Loucy (cell line): Measurements from ENCODE around the gene CCDC92.
"Not testable (repeated sequence)": the region's sequence is repeated elsewhere in the genome, so short reads cannot be mapped to it uniquely, and the experiment has no call there.

Experiments
- H2AFZ ChIP-seq: fragments of 200-600 bp; sonication (generic); 2 replicates; pipeline ENCODE4 v1.6.0; 2016; ENCODE audit warnings: antibody characterized with exemption, mild to moderate bottlenecking, low read length, moderate library complexity
- H3F3A ChIP-seq: fragments of 200-600 bp; 2 replicates; pipeline ENCODE4 v1.6.0; 2016; ENCODE audit warnings: antibody characterized with exemption, low read depth, mild to moderate bottlenecking
- H3K27me3 ChIP-seq: fragments of 200-600 bp; sonication (generic); 2 replicates; pipeline ENCODE4 v1.6.1; 2014; ENCODE audit warnings: low read length, mild to moderate bottlenecking; ENCODE audit not compliant: insufficient read depth, poor library complexity, severe bottlenecking
- H3K36me3 ChIP-seq: fragments of 200-600 bp; sonication (generic); 2 replicates; pipeline ENCODE4 v1.6.1; 2016; ENCODE audit warnings: low read length; ENCODE audit not compliant: insufficient read depth
- H3K4me1 ChIP-seq: fragments of 200-600 bp; sonication (generic); 2 replicates; pipeline ENCODE4 v1.5.1; 2014; ENCODE audit warnings: low read length, mild to moderate bottlenecking; ENCODE audit not compliant: insufficient read depth, poor library complexity, severe bottlenecking
- H3K4me2 ChIP-seq: fragments of 200-600 bp; sonication (generic); 2 replicates; pipeline ENCODE4 v1.6.0; 2014; ENCODE audit warnings: antibody characterized with exemption, low read length, low read depth, mild to moderate bottlenecking; ENCODE audit not compliant: poor library complexity, severe bottlenecking
- H3K4me3 ChIP-seq: fragments of 200-600 bp; sonication (generic); 2 replicates; pipeline ENCODE4 v1.5.1; 2014; ENCODE audit warnings: low read length, mild to moderate bottlenecking, mixed read lengths; ENCODE audit not compliant: poor library complexity, severe bottlenecking
- H3K79me2 ChIP-seq: fragments of 200-600 bp; sonication (generic); 2 replicates; pipeline ENCODE4 v1.6.1; 2014; ENCODE audit warnings: low read length; ENCODE audit not compliant: insufficient read depth
- H3K9ac ChIP-seq: fragments of 200-600 bp; sonication (generic); 2 replicates; pipeline ENCODE4 v1.6.0; 2014; ENCODE audit warnings: mild to moderate bottlenecking, low read depth, low read length, moderate library complexity; ENCODE audit not compliant: poor library complexity, severe bottlenecking
- H3K9me2 ChIP-seq: fragments of 200-600 bp; sonication (generic); replicated peaks from 2 replicates; pipeline ENCODE4 v1.6.1; 2016; ENCODE audit warnings: low read depth, low read length, mixed read lengths
- H3K9me3 ChIP-seq: fragments of 200-600 bp; sonication (generic); 2 replicates; pipeline ENCODE4 v1.6.1; 2014; ENCODE audit warnings: mild to moderate bottlenecking, antibody characterized with exemption, low read length, low read depth; ENCODE audit not compliant: insufficient read depth
- H4K20me1 ChIP-seq: fragments of 200-600 bp; sonication (generic); 2 replicates; pipeline ENCODE4 v1.6.0; 2014; ENCODE audit warnings: antibody characterized with exemption, low read length, mild to moderate bottlenecking; ENCODE audit not compliant: insufficient read depth, poor library complexity, severe bottlenecking
- EZH2phosphoT487 ChIP-seq: fragments of 200-600 bp; IDR thresholded peaks from 2 replicates; pipeline ENCODE4 v1.6.1; 2018; ENCODE audit warnings: antibody characterized with exemption, mild to moderate bottlenecking, moderate library complexity, borderline replicate concordance
- TF ChIP-seq, protein P1 (sequence below): fragments of 200-600 bp; sonication (generic); conservative IDR thresholded peaks from 2 replicates; pipeline ENCODE4 v1.5.1; 2014; ENCODE audit warnings: mild to moderate bottlenecking, antibody characterized with exemption, low read length

Gene CCDC92

GRCh38 chr12:123914726-123915333 lies 57.8 kb downstream of the CCDC92 start:
- Histone ChIP-seq H3K79me2 (no peaks in the 10 kb centered on the region), H4K20me1 (no peaks in the 10 kb centered on the region), H3K9ac (no peak overlapping the region), H3K36me3 (no peaks in the 10 kb centered on the region), H3K27me3 (no peaks in the 10 kb centered on the region), H3K4me1 (no peaks in the 10 kb centered on the region), H3K9me3 (no peaks in the 10 kb centered on the region), H3K4me2 (no peak overlapping the region), H2AFZ (no peak overlapping the region), H3K9me2 (no peaks in the 10 kb centered on the region), H3F3A (peaks cover 21% of the 10 kb centered on the region), H3K4me3 (no peak overlapping the region)
- no peak for TF ChIP-seq EZH2phosphoT487
- TF ChIP-seq, protein P1, sequence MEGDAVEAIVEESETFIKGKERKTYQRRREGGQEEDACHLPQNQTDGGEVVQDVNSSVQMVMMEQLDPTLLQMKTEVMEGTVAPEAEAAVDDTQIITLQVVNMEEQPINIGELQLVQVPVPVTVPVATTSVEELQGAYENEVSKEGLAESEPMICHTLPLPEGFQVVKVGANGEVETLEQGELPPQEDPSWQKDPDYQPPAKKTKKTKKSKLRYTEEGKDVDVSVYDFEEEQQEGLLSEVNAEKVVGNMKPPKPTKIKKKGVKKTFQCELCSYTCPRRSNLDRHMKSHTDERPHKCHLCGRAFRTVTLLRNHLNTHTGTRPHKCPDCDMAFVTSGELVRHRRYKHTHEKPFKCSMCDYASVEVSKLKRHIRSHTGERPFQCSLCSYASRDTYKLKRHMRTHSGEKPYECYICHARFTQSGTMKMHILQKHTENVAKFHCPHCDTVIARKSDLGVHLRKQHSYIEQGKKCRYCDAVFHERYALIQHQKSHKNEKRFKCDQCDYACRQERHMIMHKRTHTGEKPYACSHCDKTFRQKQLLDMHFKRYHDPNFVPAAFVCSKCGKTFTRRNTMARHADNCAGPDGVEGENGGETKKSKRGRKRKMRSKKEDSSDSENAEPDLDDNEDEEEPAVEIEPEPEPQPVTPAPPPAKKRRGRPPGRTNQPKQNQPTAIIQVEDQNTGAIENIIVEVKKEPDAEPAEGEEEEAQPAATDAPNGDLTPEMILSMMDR, result no peak

- H3F3A ChIP-seq, result peaks cover 21% of the 10 kb centered on the region
- H2AFZ ChIP-seq, result no peak overlapping the region
- H3K9me2 ChIP-seq, result no peaks in the 10 kb centered on the region
Measured at GRCh38 chr12:123912415-123913380, 59.9 kb downstream of the CCDC92 start.

GRCh38 chr12:123911672-123912409 lies 60.8 kb downstream of the CCDC92 start:
- peaks cover 21% of the 10 kb centered on the region for H3F3A ChIP-seq
- H3K36me3 ChIP-seq, H3K9ac ChIP-seq, H3K79me2 ChIP-seq, H3K9me2 ChIP-seq, H4K20me1 ChIP-seq, H3K27me3 ChIP-seq, H3K4me2 ChIP-seq, H3K4me1 ChIP-seq, H2AFZ ChIP-seq, H3K4me3 ChIP-seq, H3K9me3 ChIP-seq: not testable (repeated sequence)

More at GRCh38 chr12:123912415-123913380, 59.9 kb downstream of the CCDC92 start:
- TF ChIP-seq, protein P1, result no peak
- no peak for TF ChIP-seq EZH2phosphoT487
- H3K9me3 ChIP-seq, result no peaks in the 10 kb centered on the region
- H3K4me3 ChIP-seq, result no peak overlapping the region
- H4K20me1 ChIP-seq, result no peaks in the 10 kb centered on the region
- H3K4me1 ChIP-seq, result no peaks in the 10 kb centered on the region
- no peaks in the 10 kb centered on the region for H3K79me2 ChIP-seq
- H3K9ac ChIP-seq, result no peak overlapping the region
- H3K36me3 ChIP-seq, result no peaks in the 10 kb centered on the region
- no peak overlapping the region for H3K4me2 ChIP-seq
- H3K27me3 ChIP-seq, result no peaks in the 10 kb centered on the region
